Retinal pigment epithelial cell (primary cell): ENCODE results near the gene MED13L.

Experiments
- DNase-seq: peaks from one replicate; pipeline ENCODE4 v3.0.0-alpha.2; 2010; ENCODE audit warnings: low read depth
- H3K4me3 ChIP-seq: 2 replicates; pipeline ENCODE4 v1.5.1; 2011; ENCODE audit warnings: mild to moderate bottlenecking, low read length, control low read depth, moderate library complexity
- TF ChIP-seq, protein P1 (sequence below): conservative IDR thresholded peaks from 2 replicates; pipeline ENCODE4 v1.5.1; 2011; ENCODE audit warnings: low read depth, low read length, control low read depth, inconsistent platforms

The MED13L gene

DNA sequence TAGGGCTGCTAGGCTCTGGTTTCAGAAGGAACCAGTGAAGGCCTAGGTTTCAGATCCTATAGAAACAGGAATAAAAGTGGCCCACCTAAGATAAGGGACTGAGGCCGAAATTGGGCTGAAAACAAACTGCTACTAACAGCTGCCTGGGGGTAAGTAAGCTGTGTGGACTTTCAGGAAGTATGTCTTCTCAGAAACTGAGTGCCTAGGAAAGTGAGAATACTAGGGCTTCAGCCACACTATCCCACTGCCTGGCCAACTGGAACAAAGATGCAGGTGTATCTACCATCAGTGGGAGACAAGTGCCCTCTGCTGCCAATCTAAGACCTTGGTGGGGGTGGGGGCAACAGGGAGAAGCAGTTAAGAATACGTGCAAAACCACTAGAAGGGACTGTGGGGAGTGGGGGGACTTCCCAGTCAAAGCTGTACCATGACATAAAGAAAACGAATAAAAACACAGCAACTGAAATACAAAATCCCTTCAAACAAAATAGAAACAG, 82.5 kb downstream of the MED13L start:
- TF ChIP-seq, protein P1, sequence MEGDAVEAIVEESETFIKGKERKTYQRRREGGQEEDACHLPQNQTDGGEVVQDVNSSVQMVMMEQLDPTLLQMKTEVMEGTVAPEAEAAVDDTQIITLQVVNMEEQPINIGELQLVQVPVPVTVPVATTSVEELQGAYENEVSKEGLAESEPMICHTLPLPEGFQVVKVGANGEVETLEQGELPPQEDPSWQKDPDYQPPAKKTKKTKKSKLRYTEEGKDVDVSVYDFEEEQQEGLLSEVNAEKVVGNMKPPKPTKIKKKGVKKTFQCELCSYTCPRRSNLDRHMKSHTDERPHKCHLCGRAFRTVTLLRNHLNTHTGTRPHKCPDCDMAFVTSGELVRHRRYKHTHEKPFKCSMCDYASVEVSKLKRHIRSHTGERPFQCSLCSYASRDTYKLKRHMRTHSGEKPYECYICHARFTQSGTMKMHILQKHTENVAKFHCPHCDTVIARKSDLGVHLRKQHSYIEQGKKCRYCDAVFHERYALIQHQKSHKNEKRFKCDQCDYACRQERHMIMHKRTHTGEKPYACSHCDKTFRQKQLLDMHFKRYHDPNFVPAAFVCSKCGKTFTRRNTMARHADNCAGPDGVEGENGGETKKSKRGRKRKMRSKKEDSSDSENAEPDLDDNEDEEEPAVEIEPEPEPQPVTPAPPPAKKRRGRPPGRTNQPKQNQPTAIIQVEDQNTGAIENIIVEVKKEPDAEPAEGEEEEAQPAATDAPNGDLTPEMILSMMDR = no peak
- DNase-seq = no peak
- no peak overlapping the region for H3K4me3 ChIP-seq

DNA sequence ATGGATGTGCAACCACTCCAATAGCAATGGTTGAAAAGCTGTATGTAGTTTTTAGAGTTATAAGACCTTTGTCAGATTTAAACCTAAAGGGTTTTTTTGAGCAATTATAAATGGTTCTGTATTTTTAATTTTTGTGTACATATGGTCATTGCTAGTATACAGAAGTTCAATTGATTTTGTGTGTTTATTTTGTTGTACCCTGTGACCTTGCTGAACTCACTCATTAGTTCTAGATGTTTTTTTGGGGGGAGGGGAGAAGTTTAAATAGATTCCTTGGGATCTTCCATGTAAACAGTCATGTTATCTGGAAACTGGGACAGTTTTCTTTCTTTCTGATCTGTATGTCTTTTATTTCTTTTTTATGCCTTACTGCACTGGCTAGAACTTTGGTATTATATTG, 87.8 kb downstream of the MED13L start:
- H3K4me3 ChIP-seq = no peak overlapping the region
- no peak for DNase-seq
- TF ChIP-seq, protein P1 = no peak

GRCh38 chr12:116188581-116188980, 88.9 kb downstream of the MED13L start:
- no peak overlapping the region for H3K4me3 ChIP-seq
- TF ChIP-seq, protein P1 = no peak
- no peak for DNase-seq

DNA sequence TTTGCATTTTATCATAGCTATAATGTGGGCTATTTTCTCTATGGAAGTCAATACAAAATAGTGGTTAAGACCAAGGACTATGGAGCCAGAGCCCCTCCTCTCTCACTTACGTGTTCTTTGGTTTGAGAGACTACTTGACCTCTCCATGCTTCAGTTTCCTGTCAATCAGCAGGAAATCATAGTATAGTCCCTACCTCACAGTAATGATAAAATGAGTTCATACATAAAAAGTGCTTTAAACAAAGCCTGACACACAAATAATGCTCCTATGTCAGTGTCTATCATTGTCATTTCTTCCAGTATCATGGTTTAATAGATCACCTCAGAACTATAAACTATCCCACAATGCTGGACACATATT, 90.4 kb downstream of the MED13L start:
- DNase-seq = no peak
- TF ChIP-seq, protein P1 = no peak

GRCh38 chr12:116186482-116187150, 90.9 kb downstream of the MED13L start:
- TF ChIP-seq, protein P1 = no peak
- DNase-seq = no peak
- H3K4me3 ChIP-seq = no peak overlapping the region

More for the DNA sequence above, 90.4 kb downstream of the MED13L start:
- no peak overlapping the region for H3K4me3 ChIP-seq

DNA sequence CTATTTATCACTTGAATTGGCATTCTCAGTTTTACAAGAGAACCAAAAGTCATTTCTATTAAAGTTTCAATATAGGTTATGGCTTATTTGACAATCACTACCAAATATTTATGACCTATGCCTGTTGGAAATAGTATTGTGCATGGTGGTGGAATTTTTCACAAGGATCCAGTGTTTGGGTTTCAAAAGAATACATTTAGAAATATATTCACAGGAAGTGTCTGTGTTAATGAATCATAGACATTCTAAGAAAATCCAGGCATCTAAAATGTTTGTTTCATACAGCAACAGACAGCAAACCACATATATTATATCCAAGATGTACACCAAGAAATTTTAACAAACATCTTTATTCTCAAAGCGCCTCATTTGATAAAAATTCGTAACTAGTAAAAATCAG, 92.7 kb downstream of the MED13L start:
- no peak overlapping the region for H3K4me3 ChIP-seq
- DNase-seq = no peak
- TF ChIP-seq, protein P1 = no peak

GRCh38 chr12:116183741-116184141, 93.8 kb downstream of the MED13L start:
- peak; percentile 43 for DNase-seq
- TF ChIP-seq, protein P1 = no peak
- H3K4me3 ChIP-seq = no peak overlapping the region
